ENCODE measurements around the gene PID1. TPM values are rescaled to one million over a fixed set of nuclear protein-coding genes. Genes with fewer than 3 reads are reported as not detected.

PID1 gene
- total RNA-seq, 3 donors from 2014 or later = 13.5 to 60.3 (median 42.0) TPM

GRCh38 chr2:229287823-229288222, 16.7 kb upstream of the PID1 start:
- Histone ChIP-seq H3K4me1 (peaks cover 0 to 4% of the 10 kb centered on the region in 2 donors), H3K4me3 (no peak overlapping the region), H3K27me3 (no peaks in the 10 kb centered on the region), H3K36me3 (no peaks in the 10 kb centered on the region), H3K27ac (no peak overlapping the region), H3K9me3 (no peaks in the 10 kb centered on the region)
- no peak for DNase-seq (ENCODE audit: low spot score in 2 of 2)
- no peak for TF ChIP-seq POLR2AphosphoS5 (IDR thresholded peaks at IDR 0.05)
- TF ChIP-seq CTCF (IDR thresholded peaks at IDR 0.05) = no peak
- no peak for TF ChIP-seq POLR2A (IDR thresholded peaks at IDR 0.05)
- intact Hi-C loops (cut with DNase I; ENCODE audit: low total_unique reads) = no loop called here

GRCh38 chr2:229282758-229283546, 11.9 kb upstream of the PID1 start:
- no peaks in the 10 kb centered on the region for H3K9me3 ChIP-seq
- intact Hi-C loops (cut with DNase I; ENCODE audit: low total_unique reads) = no loop called here
- H3K27ac ChIP-seq = peak overlapping the region in 1 of 2 donors; percentile 43
- TF ChIP-seq POLR2AphosphoS5 (IDR thresholded peaks at IDR 0.05) = peak in 2 of 3 donors; percentile 30 to 49
- TF ChIP-seq CTCF (IDR thresholded peaks at IDR 0.05) = no peak
- DNase-seq (ENCODE audit: low spot score in 2 of 2) = peak in 1 of 2 donors; percentile 46
- no peak overlapping the region for H3K4me3 ChIP-seq
- no peaks in the 10 kb centered on the region for H3K36me3 ChIP-seq
- no peaks in the 10 kb centered on the region for H3K27me3 ChIP-seq
- H3K4me1 ChIP-seq = peaks cover 0 to 4% of the 10 kb centered on the region in 2 donors

GRCh38 chr2:229279516-229279915, 8.4 kb upstream of the PID1 start:
- H3K9me3 ChIP-seq = no peaks in the 10 kb centered on the region
- no peak overlapping the region for H3K27ac ChIP-seq
- TF ChIP-seq CTCF (IDR thresholded peaks at IDR 0.05) = no peak
- H3K36me3 ChIP-seq = no peaks in the 10 kb centered on the region
- no peak for DNase-seq (ENCODE audit: low spot score in 2 of 2)
- no peaks in the 10 kb centered on the region for H3K4me1 ChIP-seq
- no peaks in the 10 kb centered on the region for H3K27me3 ChIP-seq
- no peak overlapping the region for H3K4me3 ChIP-seq
- intact Hi-C loops (cut with DNase I; ENCODE audit: low total_unique reads) = no loop called here

- no peak for TF ChIP-seq POLR2A (IDR thresholded peaks at IDR 0.05)
- no peak for TF ChIP-seq POLR2AphosphoS5 (IDR thresholded peaks at IDR 0.05)
- TF ChIP-seq CTCF (IDR thresholded peaks at IDR 0.05) = no peak
Observed at GRCh38 chr2:229275506-229275905, 4.4 kb upstream of the PID1 start.

GRCh38 chr2:229273723-229274338, 2.7 kb upstream of the PID1 start:
- intact Hi-C loops (cut with DNase I; ENCODE audit: low total_unique reads) = no loop called here
- DNase-seq (ENCODE audit: low spot score in 2 of 2) = no peak
- Histone ChIP-seq H3K27me3 (no peaks in the 10 kb centered on the region), H3K9me3 (no peaks in the 10 kb centered on the region), H3K27ac (no peak overlapping the region), H3K4me3 (peak overlapping the region; percentile 8 to 58 (median 32)), H3K36me3 (no peaks in the 10 kb centered on the region), H3K4me1 (no peaks in the 10 kb centered on the region)
- TF ChIP-seq CTCF (IDR thresholded peaks at IDR 0.05) = peak; percentile 16 to 63 (median 55)
- TF ChIP-seq POLR2AphosphoS5 (IDR thresholded peaks at IDR 0.05) = no peak

More at GRCh38 chr2:229275506-229275905, 4.4 kb upstream of the PID1 start:
- no peak overlapping the region for H3K4me3 ChIP-seq
- H3K9me3 ChIP-seq = no peaks in the 10 kb centered on the region
- H3K36me3 ChIP-seq = no peaks in the 10 kb centered on the region
- intact Hi-C loops (cut with DNase I; ENCODE audit: low total_unique reads) = no loop called here
- no peak overlapping the region for H3K27ac ChIP-seq
- no peak for DNase-seq (ENCODE audit: low spot score in 2 of 2)
- no peaks in the 10 kb centered on the region for H3K4me1 ChIP-seq
- H3K27me3 ChIP-seq = no peaks in the 10 kb centered on the region
